ENCODE data around the gene CLIC4.
A peak's percentile ranks its signal among the peaks of the same experiment; 100 is the strongest.
"Not testable (repeated sequence)": the region's sequence is repeated elsewhere in the genome, so short reads cannot be mapped to it uniquely, and the experiment has no call there.

CLIC4 gene

GRCh38 chr1:24713176-24713575, 32.1 kb upstream of the CLIC4 start:
- Histone ChIP-seq H3K27ac (no peak overlapping the region), H3K4me3 (no peak overlapping the region)
- TF ChIP-seq, protein P1, sequence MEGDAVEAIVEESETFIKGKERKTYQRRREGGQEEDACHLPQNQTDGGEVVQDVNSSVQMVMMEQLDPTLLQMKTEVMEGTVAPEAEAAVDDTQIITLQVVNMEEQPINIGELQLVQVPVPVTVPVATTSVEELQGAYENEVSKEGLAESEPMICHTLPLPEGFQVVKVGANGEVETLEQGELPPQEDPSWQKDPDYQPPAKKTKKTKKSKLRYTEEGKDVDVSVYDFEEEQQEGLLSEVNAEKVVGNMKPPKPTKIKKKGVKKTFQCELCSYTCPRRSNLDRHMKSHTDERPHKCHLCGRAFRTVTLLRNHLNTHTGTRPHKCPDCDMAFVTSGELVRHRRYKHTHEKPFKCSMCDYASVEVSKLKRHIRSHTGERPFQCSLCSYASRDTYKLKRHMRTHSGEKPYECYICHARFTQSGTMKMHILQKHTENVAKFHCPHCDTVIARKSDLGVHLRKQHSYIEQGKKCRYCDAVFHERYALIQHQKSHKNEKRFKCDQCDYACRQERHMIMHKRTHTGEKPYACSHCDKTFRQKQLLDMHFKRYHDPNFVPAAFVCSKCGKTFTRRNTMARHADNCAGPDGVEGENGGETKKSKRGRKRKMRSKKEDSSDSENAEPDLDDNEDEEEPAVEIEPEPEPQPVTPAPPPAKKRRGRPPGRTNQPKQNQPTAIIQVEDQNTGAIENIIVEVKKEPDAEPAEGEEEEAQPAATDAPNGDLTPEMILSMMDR (IDR thresholded peaks at IDR 0.05): no peak
- no peak for DNase-seq (ENCODE audit: low spot score)

- TF ChIP-seq, protein P1 (IDR thresholded peaks at IDR 0.05): no peak
- DNase-seq (ENCODE audit: low spot score): no peak
- no peak overlapping the region for H3K4me3 ChIP-seq
- H3K27ac ChIP-seq: no peak overlapping the region
These were observed 31.5 kb upstream of the CLIC4 start for GRCh38 chr1:24713736-24714135.

DNA sequence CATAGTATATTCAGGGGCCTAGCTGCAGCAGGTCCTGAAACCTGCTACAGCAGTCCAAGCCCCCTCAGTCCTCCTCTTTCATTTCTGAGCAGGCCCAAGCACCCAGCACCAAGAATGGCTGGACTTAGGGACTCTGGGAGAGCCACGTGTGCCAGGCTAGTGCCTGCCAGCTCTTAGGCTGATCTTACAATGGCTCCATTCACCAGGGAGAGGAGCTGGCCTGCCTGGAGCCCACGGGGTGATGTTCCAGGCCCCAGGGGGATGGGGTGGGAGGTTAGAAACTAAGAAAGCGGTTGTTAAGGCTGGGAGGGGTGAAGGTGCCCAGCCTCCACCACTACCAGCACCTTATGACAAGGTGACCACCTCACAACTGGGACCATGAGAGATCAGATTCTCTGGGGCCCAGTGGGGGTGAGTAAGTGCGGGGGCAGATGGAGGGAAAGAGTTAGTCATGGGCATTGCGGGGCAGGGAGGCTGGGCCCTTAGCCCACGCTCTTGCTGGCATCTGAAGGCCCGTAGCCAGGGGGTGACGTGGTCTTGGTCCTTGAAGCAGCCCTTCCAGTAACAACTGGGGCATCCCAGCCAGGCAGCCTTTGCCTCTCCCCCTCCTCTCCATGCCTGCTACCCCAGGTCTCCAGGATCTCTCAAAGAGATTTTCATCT, 30.3 kb upstream of the CLIC4 start:
- Histone ChIP-seq H3K4me3 (no peak overlapping the region), H3K27ac (peak overlapping the region in 1 of 2 donors; percentile 19)
- DNase-seq (ENCODE audit: low spot score): no peak
- TF ChIP-seq, protein P1 (IDR thresholded peaks at IDR 0.05): no peak

GRCh38 chr1:24715658-24716057, 29.6 kb upstream of the CLIC4 start:
- H3K4me3 ChIP-seq: no peak overlapping the region
- H3K27ac ChIP-seq: peak overlapping the region in 1 of 2 donors; percentile 19
- no peak for DNase-seq (ENCODE audit: low spot score)
- TF ChIP-seq, protein P1 (IDR thresholded peaks at IDR 0.05): no peak

DNA sequence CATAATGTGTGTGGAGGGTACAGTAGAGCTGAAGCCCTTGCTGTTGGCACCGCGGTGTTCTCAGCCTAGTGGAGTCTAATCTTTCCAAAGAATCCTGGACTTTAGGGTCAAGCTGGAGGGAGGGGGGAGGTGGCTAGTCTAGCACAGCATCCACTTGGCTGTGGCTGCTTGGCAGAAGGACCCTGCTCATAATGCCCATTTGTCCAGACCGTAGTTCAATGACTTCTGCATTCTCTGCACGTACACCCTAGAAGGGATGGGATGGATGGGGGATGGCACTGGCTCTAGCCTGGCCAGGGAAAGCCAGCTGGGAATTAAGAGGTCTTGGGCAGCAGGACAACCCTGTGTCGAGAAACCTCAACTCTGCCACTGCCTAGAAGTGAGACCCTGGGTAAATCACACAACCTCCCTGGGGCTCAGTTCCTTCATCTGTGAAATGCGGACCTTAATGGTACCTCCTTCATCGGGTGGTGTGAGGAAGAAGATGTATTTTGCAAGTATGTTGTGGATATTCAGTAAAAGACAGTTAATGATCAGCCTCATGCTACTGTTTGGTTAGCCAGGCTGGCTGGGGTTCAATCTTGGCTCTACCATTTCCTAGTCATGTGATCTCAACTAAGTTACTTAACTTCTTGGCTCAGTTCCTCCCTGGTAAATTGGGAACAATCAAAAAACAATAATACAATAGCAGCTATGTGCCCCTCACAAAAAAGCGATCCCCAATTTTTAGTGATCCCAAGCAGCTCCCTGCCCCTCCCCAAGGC, 27.2 kb upstream of the CLIC4 start:
- TF ChIP-seq, protein P1 (IDR thresholded peaks at IDR 0.05): no peak
- no peak for DNase-seq (ENCODE audit: low spot score)
- H3K27ac ChIP-seq: peak overlapping the region in 1 of 2 donors; percentile 33
- no peak overlapping the region for H3K4me3 ChIP-seq

DNA sequence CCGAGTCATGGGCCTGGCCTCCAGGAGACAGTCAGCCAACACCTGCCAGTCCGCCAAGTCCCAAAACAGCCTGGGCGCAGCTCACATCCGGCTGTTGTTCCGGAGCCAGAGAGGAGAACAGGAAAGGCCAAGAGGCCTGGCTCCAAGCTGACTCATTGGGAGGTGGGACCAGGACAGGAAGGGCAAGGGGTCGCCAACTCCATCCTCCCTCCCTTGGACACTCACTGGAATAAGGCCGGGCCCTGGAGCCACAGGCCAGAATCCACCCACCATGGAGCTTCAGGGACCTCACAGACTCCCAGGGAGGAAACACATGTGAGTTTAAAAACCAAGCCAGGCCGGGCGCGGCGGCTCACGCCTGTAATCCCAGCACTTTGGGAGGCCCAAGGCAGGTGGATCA, 25.1 kb upstream of the CLIC4 start:
- peak; percentile 91 for DNase-seq (ENCODE audit: low spot score)
- Histone ChIP-seq H3K27ac (peak overlapping the region; percentile 48 to 82), H3K4me3 (no peak overlapping the region)
- TF ChIP-seq, protein P1 (IDR thresholded peaks at IDR 0.05): no peak

DNA sequence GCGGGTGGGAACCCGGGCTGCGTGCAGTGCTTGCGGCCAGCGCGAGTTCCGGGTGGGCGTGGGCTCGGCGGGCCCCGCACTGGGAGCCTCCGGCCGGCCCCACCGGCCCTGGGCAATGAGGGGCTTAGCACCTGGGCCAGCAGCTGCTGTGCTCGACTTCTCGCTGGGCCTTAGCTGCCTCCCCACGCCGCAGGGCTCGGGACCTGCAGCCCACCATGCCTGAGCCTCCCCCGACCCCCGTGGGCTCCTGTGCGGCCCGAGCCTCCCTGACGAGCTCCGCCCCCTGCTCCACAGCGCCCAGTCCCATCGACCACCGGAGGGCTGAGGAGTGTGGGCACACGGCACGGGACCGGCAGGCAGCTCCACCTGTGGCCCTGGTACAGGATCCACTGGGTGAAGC, 23.7 kb upstream of the CLIC4 start:
- H3K4me3 ChIP-seq: no peak overlapping the region
- TF ChIP-seq, protein P1 (IDR thresholded peaks at IDR 0.05): no peak
- no peak for DNase-seq (ENCODE audit: low spot score)
- no peak overlapping the region for H3K27ac ChIP-seq

- H3K27ac ChIP-seq; DNase-seq (ENCODE audit: low spot score); H3K4me3 ChIP-seq: not testable (repeated sequence)
These were observed 22.9 kb upstream of the CLIC4 start for GRCh38 chr1:24722073-24723035.

Data from coronary artery (tissue), 2 donors.